GM19452 (cell line): ENCODE measurements around the gene NOX3.

Source experiments
- ATAC-seq: cut with Tn5 transposase; IDR thresholded peaks from one replicate; pipeline ENCODE4 v1.9.1; 2021; ENCODE audit not compliant: unreplicated experiment

NOX3 gene

DNA sequence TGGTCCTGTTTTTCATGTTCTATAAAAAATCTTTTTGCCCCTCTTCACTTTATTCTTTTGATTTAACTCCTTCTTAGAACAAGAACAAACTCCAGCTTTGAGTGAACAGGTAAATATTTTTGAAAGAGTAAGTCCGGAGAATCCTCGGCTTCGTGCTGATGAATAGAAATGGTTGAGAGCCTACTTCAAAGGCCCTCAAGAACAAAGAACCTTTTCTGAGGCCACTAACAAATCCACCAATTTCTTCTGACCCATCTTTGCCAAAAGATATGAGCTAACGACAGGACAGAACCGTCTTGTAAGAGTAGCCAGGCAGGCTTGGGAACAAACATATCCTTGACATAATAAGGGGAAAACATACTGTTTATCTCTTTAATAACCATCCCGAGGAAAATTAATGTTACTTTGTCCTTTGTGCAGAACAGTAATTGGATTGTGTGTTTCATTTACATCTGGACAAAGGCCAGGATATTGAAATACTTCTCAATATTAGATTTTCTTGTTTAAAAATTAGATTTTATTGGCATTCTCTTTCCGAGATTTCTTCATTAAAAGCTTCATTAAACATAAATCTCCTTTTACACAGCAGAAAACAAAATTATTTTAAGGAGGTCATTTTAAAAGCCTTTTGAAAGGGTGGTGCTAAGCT lies 52.9 kb downstream of the NOX3 start:
- ATAC-seq = no peak

DNA sequence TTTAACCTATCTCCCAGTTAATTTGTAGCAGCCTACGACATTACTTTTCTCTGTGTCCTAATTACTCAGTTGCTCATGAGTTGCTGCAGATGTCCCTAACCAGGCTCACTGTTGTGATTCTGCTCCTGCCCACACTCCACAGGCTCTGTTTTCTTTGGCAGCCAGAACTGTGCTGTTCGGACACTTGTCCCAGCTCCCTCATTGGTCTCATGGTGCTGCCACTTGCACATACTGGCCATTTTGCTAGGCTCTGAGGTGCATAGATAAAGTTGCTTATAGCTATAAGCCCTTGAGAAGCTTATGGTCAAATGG lies 55.0 kb downstream of the NOX3 start:
- ATAC-seq = no peak

GRCh38 chr6:155399745-155400653 lies 55.6 kb downstream of the NOX3 start:
- ATAC-seq = no peak

DNA sequence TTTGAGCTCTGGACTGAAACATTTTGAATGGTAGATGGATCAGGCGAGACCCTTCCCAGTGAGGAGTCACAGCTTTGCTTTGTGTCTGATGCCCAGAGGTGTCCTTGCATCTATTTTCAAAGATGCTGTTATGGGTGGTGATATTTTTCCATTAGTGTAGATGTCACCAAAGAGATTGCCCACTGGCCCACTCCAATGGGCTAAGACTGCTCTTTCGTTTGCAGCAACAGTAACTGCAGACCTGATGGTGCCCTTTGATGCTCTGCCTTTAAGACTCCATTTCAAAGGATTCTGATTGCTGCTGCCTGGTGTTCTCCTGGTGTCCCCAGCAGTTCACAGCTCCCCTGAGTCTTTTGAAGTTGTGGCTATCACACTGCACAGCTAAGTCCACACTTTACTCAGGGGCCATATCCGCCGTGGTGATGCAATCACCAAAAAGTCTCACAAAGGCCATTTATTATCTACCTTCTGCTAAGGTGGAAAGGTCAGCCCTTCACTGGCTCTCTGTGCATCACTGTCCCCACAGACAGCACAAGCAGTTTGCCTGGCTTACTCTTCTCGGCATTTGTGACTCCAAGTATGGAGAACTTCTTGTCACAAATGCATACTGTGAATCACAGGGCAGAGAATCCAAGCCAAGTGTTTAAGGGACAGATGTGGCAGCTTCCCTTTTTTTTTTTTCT lies 56.4 kb downstream of the NOX3 start:
- no peak for ATAC-seq

DNA sequence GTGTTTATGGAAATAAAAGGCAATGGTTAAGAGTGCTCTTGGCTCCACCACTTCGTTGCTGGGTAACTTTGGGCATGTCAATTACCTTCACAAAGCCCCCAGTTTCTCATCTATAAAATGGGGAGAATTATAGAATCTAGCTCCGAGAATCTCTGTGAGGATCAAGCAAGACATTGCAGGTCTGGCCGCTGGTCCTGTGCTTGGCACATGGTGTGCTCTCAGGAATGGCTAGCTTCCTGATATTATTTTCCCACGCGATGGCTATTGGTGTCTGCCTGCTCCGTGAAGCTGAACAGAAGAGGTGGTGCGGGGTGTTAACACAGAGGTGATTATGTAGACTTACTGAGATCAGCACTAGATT lies 57.0 kb downstream of the NOX3 start:
- no peak for ATAC-seq

- ATAC-seq = no peak
These were observed 57.4 kb downstream of the NOX3 start for GRCh38 chr6:155398221-155398620.

- no peak for ATAC-seq
These were observed 58.4 kb downstream of the NOX3 start for GRCh38 chr6:155397172-155397705.

DNA sequence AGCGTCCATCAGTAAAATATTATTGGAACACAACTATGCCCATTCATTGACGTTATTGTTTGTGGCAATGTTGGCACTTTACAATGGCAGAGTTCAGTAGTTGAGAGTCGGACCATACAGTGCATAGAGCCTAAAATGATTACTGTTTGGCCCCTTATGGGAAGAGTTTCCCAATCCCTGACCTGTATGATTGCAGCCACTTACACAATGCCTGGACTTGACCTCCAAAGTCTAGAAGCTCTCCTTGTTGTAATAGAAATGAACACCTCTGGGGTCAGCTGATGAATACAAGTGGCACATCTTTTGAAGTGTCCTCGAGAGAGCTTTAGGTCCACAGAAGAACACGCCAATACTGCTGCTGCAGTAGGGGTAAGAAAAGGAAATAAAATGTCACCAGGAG lies 59.0 kb downstream of the NOX3 start:
- no peak for ATAC-seq

- no peak for ATAC-seq
These were observed 60.3 kb downstream of the NOX3 start for GRCh38 chr6:155395339-155395738.

DNA sequence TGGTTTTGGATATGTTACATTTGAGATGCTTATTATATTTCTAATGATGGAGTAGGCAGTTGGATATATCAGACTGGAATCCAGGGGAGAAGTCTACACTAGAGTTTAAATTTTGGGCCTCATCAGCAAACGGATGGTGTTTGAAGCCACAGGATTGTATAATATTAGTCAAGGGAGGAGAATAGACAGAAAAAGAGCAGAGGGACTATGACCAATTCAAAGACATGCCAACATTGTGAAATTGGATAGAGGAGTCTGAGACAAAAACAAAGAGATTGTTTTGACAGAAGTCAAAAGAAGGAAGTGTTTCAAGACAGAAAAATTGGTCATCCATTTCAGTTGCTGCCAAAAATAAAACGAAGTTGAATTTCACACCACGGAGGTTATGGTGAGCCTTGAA lies 66.5 kb downstream of the NOX3 start:
- ATAC-seq = no peak

DNA sequence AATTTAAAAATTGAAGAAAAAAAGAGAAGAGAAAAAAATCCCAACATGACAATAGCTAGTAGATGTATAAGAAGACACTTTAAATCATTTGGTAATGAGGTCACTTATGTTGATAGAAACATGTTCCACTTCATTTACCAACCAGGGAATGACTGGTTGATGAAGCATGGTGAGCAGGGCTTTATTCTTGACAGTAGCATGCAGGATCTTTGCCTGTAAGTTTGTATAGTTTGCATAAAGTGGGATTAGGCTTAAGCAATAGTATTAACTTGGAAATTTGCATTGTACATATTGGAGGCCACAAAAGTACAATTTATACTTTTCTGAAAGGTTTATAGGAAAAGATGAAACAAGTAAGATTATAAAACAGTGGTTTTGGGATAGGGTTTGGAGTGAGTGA lies 67.0 kb downstream of the NOX3 start:
- ATAC-seq = no peak

DNA sequence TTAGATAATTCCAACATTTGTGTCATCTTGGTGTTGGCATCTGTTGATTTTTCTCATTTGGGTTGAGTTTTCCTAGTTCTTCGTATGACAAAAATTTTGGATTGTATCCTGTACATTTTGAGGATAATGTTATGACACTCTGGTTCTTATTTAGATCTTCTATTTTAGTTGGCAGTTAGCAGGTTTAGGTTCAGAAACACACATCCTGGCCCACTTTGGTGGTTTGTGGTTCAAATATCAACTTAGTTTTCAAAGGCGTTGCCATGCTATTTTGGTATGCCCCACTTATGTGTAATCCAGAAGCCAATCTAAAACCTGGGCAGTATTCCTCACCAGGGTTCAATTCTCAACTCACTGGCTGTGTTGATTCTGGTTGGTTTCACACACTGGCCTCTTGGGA lies 68.2 kb downstream of the NOX3 start:
- no peak for ATAC-seq

DNA sequence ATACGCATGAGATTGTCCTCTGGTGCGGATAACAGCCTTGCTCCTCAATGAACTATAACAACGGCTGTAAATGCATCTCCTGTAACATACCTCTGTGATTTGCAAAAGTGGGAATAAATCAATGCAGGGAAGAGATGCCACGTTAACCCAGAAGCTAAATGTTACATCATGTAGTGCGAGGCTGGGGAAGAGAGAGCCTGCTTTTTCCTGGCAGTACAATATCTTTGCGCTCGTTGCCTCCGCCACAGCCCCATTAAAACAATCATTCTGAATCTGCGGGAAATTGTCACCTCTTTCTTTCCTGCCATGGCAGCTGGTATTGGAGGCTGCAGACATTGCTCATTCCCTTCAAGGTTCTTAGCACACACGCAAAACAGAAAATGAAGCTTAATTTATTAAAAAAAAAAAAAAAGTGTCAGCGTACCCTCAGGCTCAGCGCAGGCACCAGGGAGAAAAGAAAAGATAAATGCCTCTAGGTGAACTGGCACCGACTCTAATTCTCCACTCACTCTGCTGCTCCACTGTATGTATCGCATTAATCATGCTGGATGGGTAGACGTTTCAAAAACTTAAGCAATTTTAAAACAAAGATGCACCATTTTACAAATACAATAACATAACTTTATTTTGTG lies 71.2 kb downstream of the NOX3 start:
- ATAC-seq = no peak

- no peak for ATAC-seq
These were observed 71.7 kb downstream of the NOX3 start for GRCh38 chr6:155383913-155384312.

DNA sequence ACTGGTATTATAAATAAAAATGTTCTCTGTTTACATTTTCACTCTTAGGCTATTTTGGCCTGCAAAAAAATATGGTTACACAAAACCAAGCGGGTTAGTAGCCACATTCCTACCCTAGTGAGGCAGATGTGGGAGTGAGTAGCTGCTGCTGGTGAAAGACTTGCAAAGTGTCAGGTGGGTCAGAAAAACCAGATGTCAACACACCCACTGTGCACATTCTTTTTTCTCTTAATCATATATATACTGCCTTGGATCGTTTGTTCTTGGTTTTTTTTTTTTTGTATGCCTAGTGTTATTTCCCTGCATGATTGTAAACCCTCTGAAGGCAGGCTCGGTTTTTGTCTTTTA lies 73.3 kb downstream of the NOX3 start:
- no peak for ATAC-seq

DNA sequence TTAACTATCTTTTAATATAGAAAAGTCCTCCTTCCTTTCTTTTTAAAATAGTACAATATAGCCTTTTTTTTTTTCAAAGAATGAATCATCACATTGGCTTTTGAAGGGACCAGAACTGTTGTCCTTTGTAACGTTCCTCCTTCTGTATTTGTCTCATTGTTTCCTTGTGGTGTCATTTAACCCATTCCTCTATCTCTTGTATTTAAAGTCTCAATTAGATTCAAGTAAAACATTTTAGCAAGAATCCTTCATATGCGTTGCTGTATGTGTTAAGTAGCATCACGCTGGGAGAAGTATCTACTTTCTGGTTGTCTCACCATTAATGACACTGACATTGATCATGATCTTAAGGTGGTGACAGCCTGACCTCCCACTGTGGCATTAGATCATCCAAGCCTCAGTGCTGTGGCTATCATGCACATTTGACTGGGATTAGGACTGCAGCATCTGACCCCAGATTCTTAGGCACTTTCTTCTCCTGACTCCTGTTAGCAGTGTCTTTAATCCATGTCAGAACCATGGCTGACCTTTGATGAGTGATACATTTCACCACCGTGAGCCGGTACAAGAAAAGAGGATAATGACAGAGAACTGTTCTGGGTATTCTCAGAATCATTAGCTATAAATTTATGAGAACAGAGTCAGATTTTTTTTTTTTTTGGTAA lies 73.8 kb downstream of the NOX3 start:
- no peak for ATAC-seq

GRCh38 chr6:155380666-155381332 lies 74.8 kb downstream of the NOX3 start:
- ATAC-seq = no peak

DNA sequence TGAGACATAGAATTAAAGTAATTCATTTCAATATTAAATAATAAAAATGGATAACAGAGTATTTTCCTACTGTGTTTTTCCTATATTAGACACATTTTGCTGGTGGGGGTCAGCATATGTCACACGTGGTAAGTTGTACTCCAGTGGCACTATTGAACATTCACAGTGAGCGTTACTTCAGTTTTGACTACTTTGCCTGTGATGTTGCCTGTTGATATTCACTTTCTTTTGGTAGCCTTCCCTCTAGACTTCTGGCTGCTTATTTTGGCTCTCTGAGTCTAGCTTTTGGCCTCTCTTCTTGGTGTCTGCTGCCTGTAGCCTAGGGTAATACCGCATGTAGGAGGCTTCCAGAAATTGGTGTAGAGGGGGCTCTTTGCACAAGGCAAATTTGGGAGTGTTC lies 76.9 kb downstream of the NOX3 start:
- ATAC-seq = no peak

- ATAC-seq = no peak
These were observed 77.4 kb downstream of the NOX3 start for GRCh38 chr6:155378276-155378675.

- ATAC-seq = no peak
These were observed 78.6 kb downstream of the NOX3 start for GRCh38 chr6:155377061-155377460.

GRCh38 chr6:155375801-155376200 lies 79.8 kb downstream of the NOX3 start:
- no peak for ATAC-seq
